ENCODE data around the gene AVEN.

- TF ChIP-seq CTCF (conservative IDR thresholded peaks at IDR 0.05; ENCODE audit: low read length), result no peak
- no peak for TF ChIP-seq EZH2phosphoT487 (IDR thresholded peaks at IDR 0.05; ENCODE audit: borderline replicate concordance)
Measured at GRCh38 chr15:33864360-33865075, 174.5 kb downstream of the AVEN start.
